HG03159 (cell line): ENCODE measurements around the gene DCUN1D2.

ENCODE experiments used
- ATAC-seq: cut with Tn5 transposase; IDR thresholded peaks from one replicate; pipeline ENCODE4 v1.9.1; 2021; ENCODE audit warnings: mild to moderate bottlenecking, moderate library complexity; ENCODE audit not compliant: unreplicated experiment

The DCUN1D2 gene

GRCh38 chr13:113413178-113413897 is 77.2 kb downstream of the DCUN1D2 start:
- ATAC-seq, result no peak

GRCh38 chr13:113412440-113412839 is 78.1 kb downstream of the DCUN1D2 start:
- no peak for ATAC-seq

- no peak for ATAC-seq
These were observed 79.1 kb downstream of the DCUN1D2 start for GRCh38 chr13:113411216-113412023.

GRCh38 chr13:113410472-113411201 is 79.9 kb downstream of the DCUN1D2 start:
- no peak for ATAC-seq

GRCh38 chr13:113408562-113408961 is 81.9 kb downstream of the DCUN1D2 start:
- no peak for ATAC-seq

GRCh38 chr13:113407531-113408393 is 82.7 kb downstream of the DCUN1D2 start:
- ATAC-seq, result no peak

GRCh38 chr13:113407103-113407530 is 83.4 kb downstream of the DCUN1D2 start:
- ATAC-seq, result no peak

GRCh38 chr13:113406321-113407102 is 84.0 kb downstream of the DCUN1D2 start:
- ATAC-seq, result no peak
